GM23338 (cell line): ENCODE data around the gene TRIO. TPM values are rescaled to one million over a fixed set of nuclear protein-coding genes. Genes with fewer than 3 reads are reported as not detected.

Experiments used
- ATAC-seq: fragments of 200-7000 bp; cut with Tn5 transposase; 3 replicates; pipeline ENCODE4 v1.9.1; 2020
- DNase-seq: peaks from one replicate; pipeline ENCODE4 v3.0.0-alpha.2; 2015; ENCODE audit warnings: low spot score
- H2AFZ ChIP-seq: fragments of 200-600 bp; sonication (generic); 2 replicates; pipeline ENCODE4 v1.8.0; 2016; ENCODE audit warnings: antibody characterized with exemption, mild to moderate bottlenecking, moderate library complexity
- H3F3A ChIP-seq: fragments of 200-600 bp; sonication (generic); replicated peaks from 2 replicates; pipeline ENCODE4 v1.8.0; 2017; ENCODE audit warnings: antibody characterized with exemption, mixed run types, low read depth
- H3K27ac ChIP-seq: fragments of 200-600 bp; sonication (generic); 2 replicates; pipeline ENCODE4 v1.6.1; 2016; ENCODE audit warnings: low read depth
- H3K27me3 ChIP-seq: fragments of 200-600 bp; sonication (generic); 2 replicates; pipeline ENCODE4 v1.8.0; 2016; ENCODE audit warnings: mild to moderate bottlenecking, mixed run types, moderate library complexity; ENCODE audit not compliant: insufficient read depth
- H3K36me3 ChIP-seq: fragments of 200-600 bp; sonication (generic); 2 replicates; pipeline ENCODE4 v1.8.0; 2016; ENCODE audit warnings: mild to moderate bottlenecking; ENCODE audit not compliant: insufficient read depth
- H3K4me1 ChIP-seq: fragments of 200-600 bp; sonication (generic); 2 replicates; pipeline ENCODE4 v1.8.0; 2016; ENCODE audit warnings: mild to moderate bottlenecking, moderate library complexity; ENCODE audit not compliant: insufficient read depth
- H3K4me2 ChIP-seq: fragments of 200-600 bp; sonication (generic); 2 replicates; pipeline ENCODE4 v1.7.1; 2017; ENCODE audit warnings: mixed run types
- H3K4me3 ChIP-seq: fragments of 200-600 bp; sonication (generic); 2 replicates; pipeline ENCODE4 v1.6.1; 2016; ENCODE audit warnings: mixed run types
- H3K79me2 ChIP-seq: fragments of 200-600 bp; sonication (generic); replicated peaks from 2 replicates; pipeline ENCODE4 v1.8.0; 2017; ENCODE audit warnings: mild to moderate bottlenecking; ENCODE audit not compliant: insufficient read depth
- H3K9me2 ChIP-seq: fragments of 200-600 bp; sonication (generic); 2 replicates; pipeline ENCODE4 v1.8.0; 2017; ENCODE audit not compliant: insufficient read depth
- H4K20me1 ChIP-seq: fragments of 200-600 bp; sonication (generic); replicated peaks from 2 replicates; pipeline ENCODE4 v1.8.0; 2017; ENCODE audit warnings: mild to moderate bottlenecking; ENCODE audit not compliant: insufficient read depth
- H3K27ac Mint-ChIP-seq: 2 replicates; pipeline ENCODE4 v1.8.0; 2020; ENCODE audit warnings: inconsistent platforms, mild to moderate bottlenecking, moderate library complexity, mixed read lengths
- H3K27me3 Mint-ChIP-seq: 3 replicates; pipeline ENCODE4 v1.8.0; 2022; ENCODE audit warnings: low read depth, mild to moderate bottlenecking, moderate library complexity, mixed read lengths, inconsistent platforms; ENCODE audit not compliant: insufficient read depth, poor library complexity
- H3K36me3 Mint-ChIP-seq: 3 replicates; pipeline ENCODE4 v1.8.0; 2021; ENCODE audit warnings: low read depth, mild to moderate bottlenecking, inconsistent platforms, moderate library complexity, mixed read lengths
- H3K4me1 Mint-ChIP-seq: 3 replicates; pipeline ENCODE4 v1.8.0; 2020; ENCODE audit warnings: mild to moderate bottlenecking, inconsistent platforms, mixed read lengths
- H3K4me3 Mint-ChIP-seq: 3 replicates; pipeline ENCODE4 v1.8.0; 2021; ENCODE audit warnings: moderate library complexity, mild to moderate bottlenecking, inconsistent platforms, mixed read lengths
- H3K9me3 Mint-ChIP-seq: 3 replicates; pipeline ENCODE4 v1.8.0; 2020; ENCODE audit warnings: moderate library complexity, mild to moderate bottlenecking, inconsistent platforms, mixed read lengths
- EZH2phosphoT487 ChIP-seq: fragments of 200-600 bp; sonication (generic); IDR thresholded peaks from one replicate; pipeline ENCODE4 v1.8.1; 2018; ENCODE audit warnings: antibody characterized with exemption; ENCODE audit not compliant: unreplicated experiment
- NANOG ChIP-seq: IDR thresholded peaks from 2 replicates; pipeline ENCODE4 v1.6.1; 2016; ENCODE audit warnings: antibody characterized with exemption, borderline replicate concordance
- REST ChIP-seq: IDR thresholded peaks from one replicate; pipeline ENCODE4 v1.6.1; 2018; ENCODE audit warnings: antibody characterized with exemption; ENCODE audit not compliant: unreplicated experiment
- STAT1 ChIP-seq: IDR thresholded peaks from one replicate; pipeline ENCODE4 v1.6.1; 2016; ENCODE audit warnings: antibody characterized with exemption; ENCODE audit not compliant: unreplicated experiment
- ZNF114 ChIP-seq: fragments of 250-450 bp; sonication (Bioruptor Pico); IDR thresholded peaks from 2 replicates; pipeline ENCODE4 v1.5.0; 2020; ENCODE audit warnings: mild to moderate bottlenecking, moderate library complexity
- ZNF331 ChIP-seq: fragments of 250-450 bp; sonication (Bioruptor Pico); IDR thresholded peaks from 2 replicates; pipeline ENCODE4 v1.5.0; 2020; ENCODE audit warnings: low read depth, mild to moderate bottlenecking, moderate library complexity
- polyA plus RNA-seq: library from polyadenylated mRNA; unstranded; fragments of >200 nt; fragmentation: Nextera tagmentation; extraction: Ambion mirVana; gene quantifications from 2 replicates; pipeline ENCODE4 v1.2.1, GENCODE V29; 2016
- total RNA-seq: library from RNA; depleted of rRNA; stranded (reverse); fragments of >200 nt; shearing (Covaris generic); gene quantifications from 2 replicates; pipeline ENCODE4 v1.2.3, GENCODE V29; 2014
- TF ChIP-seq, protein P1 (sequence below): fragments of 250-450 bp; sonication (Bioruptor Pico); IDR thresholded peaks from 2 replicates; pipeline ENCODE4 v1.5.0; 2020; ENCODE audit warnings: mild to moderate bottlenecking, moderate library complexity

Gene TRIO
- total and polyA plus RNA-seq, 2 experiments from 2014 or later: 13.8 to 113 TPM

DNA sequence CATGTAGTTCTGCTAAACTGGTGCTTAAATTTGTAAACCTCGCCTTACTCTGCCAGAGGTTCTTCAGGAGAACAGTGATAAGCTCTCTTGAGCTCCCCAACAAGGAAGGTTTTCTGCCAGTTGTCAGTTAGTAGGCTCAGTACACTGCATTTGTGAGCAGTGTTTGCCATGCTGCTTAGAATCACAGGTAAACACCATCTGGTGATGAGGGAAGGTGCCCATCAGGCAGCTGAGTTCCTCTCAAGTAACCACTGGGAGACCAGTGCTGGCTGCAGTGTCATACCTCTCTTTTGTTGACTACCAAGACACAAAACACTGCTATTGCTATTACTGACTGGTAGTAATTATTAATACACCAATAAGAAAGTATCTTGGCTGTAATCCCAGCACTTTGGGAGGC is 252.3 kb downstream of the TRIO start:
- Histone ChIP-seq H3K9me2 (no peaks in the 10 kb centered on the region), H3K79me2 (0 out of 2 replicates have a peak, but pooled peaks cover 3% of the 10 kb centered on the region), H3K4me1 (no peaks in the 10 kb centered on the region), H2AFZ (no peak overlapping the region), H3K4me3 (no peak overlapping the region), H3K27me3 (no peaks in the 10 kb centered on the region), H3K36me3 (peaks cover 37% of the 10 kb centered on the region), H3K27ac (peak overlapping the region; percentile 55; the same call in 1 of the 2 replicates), H3F3A (no peaks in the 10 kb centered on the region), H3K4me2 (no peak overlapping the region), H4K20me1 (no peaks in the 10 kb centered on the region)
- no peak for TF ChIP-seq EZH2phosphoT487
- no peak for TF ChIP-seq REST
- no peak for TF ChIP-seq NANOG
- TF ChIP-seq, protein P1, sequence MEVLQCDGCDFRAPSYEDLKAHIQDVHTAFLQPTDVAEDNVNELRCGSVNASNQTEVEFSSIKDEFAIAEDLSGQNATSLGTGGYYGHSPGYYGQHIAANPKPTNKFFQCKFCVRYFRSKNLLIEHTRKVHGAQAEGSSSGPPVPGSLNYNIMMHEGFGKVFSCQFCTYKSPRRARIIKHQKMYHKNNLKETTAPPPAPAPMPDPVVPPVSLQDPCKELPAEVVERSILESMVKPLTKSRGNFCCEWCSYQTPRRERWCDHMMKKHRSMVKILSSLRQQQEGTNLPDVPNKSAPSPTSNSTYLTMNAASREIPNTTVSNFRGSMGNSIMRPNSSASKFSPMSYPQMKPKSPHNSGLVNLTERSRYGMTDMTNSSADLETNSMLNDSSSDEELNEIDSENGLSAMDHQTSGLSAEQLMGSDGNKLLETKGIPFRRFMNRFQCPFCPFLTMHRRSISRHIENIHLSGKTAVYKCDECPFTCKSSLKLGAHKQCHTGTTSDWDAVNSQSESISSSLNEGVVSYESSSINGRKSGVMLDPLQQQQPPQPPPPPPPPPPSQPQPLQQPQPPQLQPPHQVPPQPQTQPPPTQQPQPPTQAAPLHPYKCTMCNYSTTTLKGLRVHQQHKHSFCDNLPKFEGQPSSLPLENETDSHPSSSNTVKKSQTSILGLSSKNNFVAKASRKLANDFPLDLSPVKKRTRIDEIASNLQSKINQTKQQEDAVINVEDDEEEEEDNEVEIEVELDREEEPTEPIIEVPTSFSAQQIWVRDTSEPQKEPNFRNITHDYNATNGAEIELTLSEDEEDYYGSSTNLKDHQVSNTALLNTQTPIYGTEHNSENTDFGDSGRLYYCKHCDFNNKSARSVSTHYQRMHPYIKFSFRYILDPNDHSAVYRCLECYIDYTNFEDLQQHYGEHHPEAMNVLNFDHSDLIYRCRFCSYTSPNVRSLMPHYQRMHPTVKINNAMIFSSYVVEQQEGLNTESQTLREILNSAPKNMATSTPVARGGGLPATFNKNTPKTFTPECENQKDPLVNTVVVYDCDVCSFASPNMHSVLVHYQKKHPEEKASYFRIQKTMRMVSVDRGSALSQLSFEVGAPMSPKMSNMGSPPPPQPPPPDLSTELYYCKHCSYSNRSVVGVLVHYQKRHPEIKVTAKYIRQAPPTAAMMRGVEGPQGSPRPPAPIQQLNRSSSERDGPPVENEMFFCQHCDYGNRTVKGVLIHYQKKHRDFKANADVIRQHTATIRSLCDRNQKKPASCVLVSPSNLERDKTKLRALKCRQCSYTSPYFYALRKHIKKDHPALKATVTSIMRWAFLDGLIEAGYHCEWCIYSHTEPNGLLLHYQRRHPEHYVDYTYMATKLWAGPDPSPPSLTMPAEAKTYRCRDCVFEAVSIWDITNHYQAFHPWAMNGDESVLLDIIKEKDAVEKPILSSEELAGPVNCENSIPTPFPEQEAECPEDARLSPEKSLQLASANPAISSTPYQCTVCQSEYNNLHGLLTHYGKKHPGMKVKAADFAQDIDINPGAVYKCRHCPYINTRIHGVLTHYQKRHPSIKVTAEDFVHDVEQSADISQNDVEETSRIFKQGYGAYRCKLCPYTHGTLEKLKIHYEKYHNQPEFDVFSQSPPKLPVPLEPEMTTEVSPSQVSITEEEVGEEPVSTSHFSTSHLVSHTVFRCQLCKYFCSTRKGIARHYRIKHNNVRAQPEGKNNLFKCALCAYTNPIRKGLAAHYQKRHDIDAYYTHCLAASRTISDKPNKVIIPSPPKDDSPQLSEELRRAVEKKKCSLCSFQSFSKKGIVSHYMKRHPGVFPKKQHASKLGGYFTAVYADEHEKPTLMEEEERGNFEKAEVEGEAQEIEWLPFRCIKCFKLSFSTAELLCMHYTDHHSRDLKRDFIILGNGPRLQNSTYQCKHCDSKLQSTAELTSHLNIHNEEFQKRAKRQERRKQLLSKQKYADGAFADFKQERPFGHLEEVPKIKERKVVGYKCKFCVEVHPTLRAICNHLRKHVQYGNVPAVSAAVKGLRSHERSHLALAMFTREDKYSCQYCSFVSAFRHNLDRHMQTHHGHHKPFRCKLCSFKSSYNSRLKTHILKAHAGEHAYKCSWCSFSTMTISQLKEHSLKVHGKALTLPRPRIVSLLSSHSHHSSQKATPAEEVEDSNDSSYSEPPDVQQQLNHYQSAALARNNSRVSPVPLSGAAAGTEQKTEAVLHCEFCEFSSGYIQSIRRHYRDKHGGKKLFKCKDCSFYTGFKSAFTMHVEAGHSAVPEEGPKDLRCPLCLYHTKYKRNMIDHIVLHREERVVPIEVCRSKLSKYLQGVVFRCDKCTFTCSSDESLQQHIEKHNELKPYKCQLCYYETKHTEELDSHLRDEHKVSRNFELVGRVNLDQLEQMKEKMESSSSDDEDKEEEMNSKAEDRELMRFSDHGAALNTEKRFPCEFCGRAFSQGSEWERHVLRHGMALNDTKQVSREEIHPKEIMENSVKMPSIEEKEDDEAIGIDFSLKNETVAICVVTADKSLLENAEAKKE: no peak
- TF ChIP-seq ZNF114: no peak
- TF ChIP-seq ZNF331: no peak
- no peak for TF ChIP-seq STAT1
- Mint-ChIP-seq H3K27ac (no peak overlapping the region), H3K4me1 (peaks cover 10% of the 10 kb centered on the region), H3K9me3 (no peaks in the 10 kb centered on the region), H3K27me3 (peaks cover 2% of the 10 kb centered on the region), H3K4me3 (no peak overlapping the region), H3K36me3 (peaks cover 59% of the 10 kb centered on the region)
- DNase-seq (no peak), ATAC-seq (no peak)
